ENCODE data around the gene FBRSL1. TPM values are rescaled to one million over a fixed set of nuclear protein-coding genes. Genes with fewer than 3 reads are reported as not detected.
A peak's percentile ranks its signal among the peaks of the same experiment; 100 is the strongest.

The FBRSL1 gene
- polyA plus RNA-seq, 3 donors: 0.39 to 28.7 (median 0.74) TPM

DNA sequence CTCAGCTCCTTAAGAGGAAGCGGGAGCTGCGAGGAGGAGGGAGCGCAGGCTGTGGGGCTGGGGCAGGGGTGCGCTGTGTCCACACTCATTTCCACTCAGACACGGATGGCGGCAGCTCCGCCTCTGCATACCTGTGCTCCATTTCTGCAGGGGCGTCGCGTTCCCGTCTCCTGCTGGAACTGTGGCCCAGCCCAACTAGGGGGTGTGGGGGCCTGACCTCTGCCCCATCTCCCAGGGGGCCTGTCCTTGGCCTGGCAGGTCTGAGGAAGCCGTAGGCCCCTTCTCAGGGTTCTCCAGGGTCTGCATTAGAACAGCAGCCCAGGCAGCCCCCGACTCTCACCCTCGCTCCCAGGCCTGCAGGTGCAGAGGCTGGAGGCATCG lies 31.2 kb downstream of the FBRSL1 start:
- peaks cover 100% of the 10 kb centered on the region for H4K20me1 ChIP-seq (ENCODE audit: insufficient read depth, low read length)
- H2AFZ ChIP-seq (ENCODE audit: insufficient read depth, low read depth, low read length, poor library complexity, severe bottlenecking): no peak overlapping the region
- no peak overlapping the region for H3K4me3 ChIP-seq (replicated peaks in 1 of 3; ENCODE audit: low read depth in 2 of 3, low read length in 3 of 3)
- H3K36me3 Mint-ChIP-seq: peaks cover 25 to 48% of the 10 kb centered on the region in 2 donors
- WGBS (ENCODE audit: insufficient coverage): 91% methylated on average over 11 of the region's 15 CpGs
- TF ChIP-seq CTCF (IDR thresholded peaks at IDR 0.05): no peak
- peak overlapping the region in 1 of 7 donors; percentile 2 for H3K27ac Mint-ChIP-seq
- peaks cover 14% of the 10 kb centered on the region for H3K4me1 Mint-ChIP-seq
- no peak overlapping the region for H3K9ac ChIP-seq (ENCODE audit: insufficient read depth, low read length, poor library complexity, severe bottlenecking)
- intact Hi-C loops (cut with micrococcal nuclease): no loop called here
- peaks cover 0 to 5% (median 0%) of the 10 kb centered on the region in 3 donors for H3K27me3 Mint-ChIP-seq (ENCODE audit: low read depth in 3 of 3)
- no peak overlapping the region for H3K4me3 Mint-ChIP-seq
- H3K27ac ChIP-seq (ENCODE audit: low read depth in 1 of 2, low read length in 2 of 2): no peak overlapping the region
- H3K4me2 ChIP-seq (replicated peaks; ENCODE audit: extremely low read depth, low read length, poor library complexity, severe bottlenecking): no peak overlapping the region
- peaks cover 9 to 19% (median 14%) of the 10 kb centered on the region in 7 donors for H3K9me3 Mint-ChIP-seq
- H3K9me3 ChIP-seq (replicated peaks in 1 of 2; ENCODE audit: control insufficient read depth in 1 of 2, insufficient read depth in 1 of 2, low read length in 2 of 2): peaks cover 11 to 14% of the 10 kb centered on the region in 2 donors
- H3K79me2 ChIP-seq (ENCODE audit: insufficient read depth, low read length): peaks cover 25% of the 10 kb centered on the region
- DNase-seq: no peak
- peaks cover 27 to 46% of the 10 kb centered on the region in 2 donors for H3K36me3 ChIP-seq (replicated peaks in 1 of 2; ENCODE audit: control insufficient read depth in 1 of 2, insufficient read depth in 2 of 2, low read length in 2 of 2)
- peaks cover 0 to 1% of the 10 kb centered on the region in 2 donors for H3K4me1 ChIP-seq (ENCODE audit: control insufficient read depth in 1 of 2, insufficient read depth in 2 of 2, low read length in 2 of 2)
- H3K27me3 ChIP-seq (ENCODE audit: control insufficient read depth in 2 of 2, insufficient read depth in 2 of 2, low read length in 2 of 2): no peaks in the 10 kb centered on the region

- Histone ChIP-seq H3K4me1 (ENCODE audit: control insufficient read depth in 1 of 2, insufficient read depth in 2 of 2, low read length in 2 of 2) (no peaks in the 10 kb centered on the region), H3K27me3 (ENCODE audit: control insufficient read depth in 2 of 2, insufficient read depth in 2 of 2, low read length in 2 of 2) (no peaks in the 10 kb centered on the region), H3K36me3 (replicated peaks in 1 of 2; ENCODE audit: control insufficient read depth in 1 of 2, insufficient read depth in 2 of 2, low read length in 2 of 2) (peaks cover 29 to 42% of the 10 kb centered on the region in 2 donors), H3K27ac (ENCODE audit: low read depth in 1 of 2, low read length in 2 of 2) (no peak overlapping the region), H3K9ac (ENCODE audit: insufficient read depth, low read length, poor library complexity, severe bottlenecking) (no peak overlapping the region), H3K4me3 (replicated peaks in 1 of 3; ENCODE audit: low read depth in 2 of 3, low read length in 3 of 3) (no peak overlapping the region), H3K4me2 (replicated peaks; ENCODE audit: extremely low read depth, low read length, poor library complexity, severe bottlenecking) (no peak overlapping the region), H2AFZ (ENCODE audit: insufficient read depth, low read depth, low read length, poor library complexity, severe bottlenecking) (no peak overlapping the region), H3K79me2 (ENCODE audit: insufficient read depth, low read length) (peaks cover 21% of the 10 kb centered on the region), H4K20me1 (ENCODE audit: insufficient read depth, low read length) (peaks cover 100% of the 10 kb centered on the region), H3K9me3 (replicated peaks in 1 of 2; ENCODE audit: control insufficient read depth in 1 of 2, insufficient read depth in 1 of 2, low read length in 2 of 2) (peaks cover 11 to 14% of the 10 kb centered on the region in 2 donors)
- WGBS (ENCODE audit: insufficient coverage): 94% methylated on average over 23 of the region's 27 CpGs
- Mint-ChIP-seq H3K4me3 (no peak overlapping the region), H3K27ac (peak overlapping the region in 1 of 7 donors; percentile 14), H3K9me3 (peaks cover 9 to 19% (median 14%) of the 10 kb centered on the region in 7 donors), H3K36me3 (peaks cover 25 to 47% of the 10 kb centered on the region in 2 donors), H3K4me1 (peaks cover 11% of the 10 kb centered on the region), H3K27me3 (ENCODE audit: low read depth in 3 of 3) (peaks cover 0 to 5% (median 0%) of the 10 kb centered on the region in 3 donors)
- intact Hi-C loops (cut with micrococcal nuclease): no loop called here
- TF ChIP-seq CTCF (IDR thresholded peaks at IDR 0.05): no peak
- DNase-seq: no peak
Measured at GRCh38 chr12:132521712-132522292, 31.9 kb downstream of the FBRSL1 start.
